ENCODE results near the gene PRRT3. TPM values are rescaled to one million over a fixed set of nuclear protein-coding genes. Genes with fewer than 3 reads are reported as not detected.

PRRT3 gene
- total RNA-seq, 3 donors from 2014 or later, result 0.64 to 2.8 (median 2.0) TPM

- Histone ChIP-seq H3K36me3 (no peaks in the 10 kb centered on the region), H3K4me3 (no peak overlapping the region), H3K27me3 (no peaks in the 10 kb centered on the region), H3K4me1 (peaks cover 0 to 6% of the 10 kb centered on the region in 2 donors), H3K9me3 (no peaks in the 10 kb centered on the region), H3K27ac (no peak overlapping the region)
- no peak for DNase-seq (ENCODE audit: low spot score in 2 of 2)
- TF ChIP-seq CTCF (IDR thresholded peaks at IDR 0.05) (no peak), POLR2AphosphoS5 (IDR thresholded peaks at IDR 0.05) (no peak), POLR2A (IDR thresholded peaks at IDR 0.05) (no peak)
- intact Hi-C loops (cut with DNase I; ENCODE audit: low total_unique reads), result loop anchor here (10.0 kb wide), 1 partner anchor 104 kb away; the partner anchor contains the start of gene RPUSD3
These were observed 3.6 kb downstream of the PRRT3 start for GRCh38 chr3:9948586-9948985.

GRCh38 chr3:9947025-9947995 lies 4.9 kb downstream of the PRRT3 start:
- TF ChIP-seq POLR2A (IDR thresholded peaks at IDR 0.05) (no peak), POLR2AphosphoS5 (IDR thresholded peaks at IDR 0.05) (peak in 1 of 3 donors; percentile 27), CTCF (IDR thresholded peaks at IDR 0.05) (peak; percentile 27 to 54 (median 46))
- H3K4me3 ChIP-seq, result peak overlapping the region; percentile 62 to 78 (median 62)
- peaks cover 0 to 6% of the 10 kb centered on the region in 2 donors for H3K4me1 ChIP-seq
- peak; percentile 47 to 69 for DNase-seq (ENCODE audit: low spot score in 2 of 2)
- H3K27ac ChIP-seq, result peak overlapping the region; percentile 82 to 93
- H3K36me3 ChIP-seq, result no peaks in the 10 kb centered on the region
- H3K27me3 ChIP-seq, result no peaks in the 10 kb centered on the region
- H3K9me3 ChIP-seq, result no peaks in the 10 kb centered on the region
- intact Hi-C loops (cut with DNase I; ENCODE audit: low total_unique reads), result loop anchor here (10.0 kb wide), 1 partner anchor 103 kb away; the partner anchor contains the start of gene RPUSD3

GRCh38 chr3:9946112-9947024 lies 5.8 kb downstream of the PRRT3 start:
- Histone ChIP-seq H3K27ac (peak overlapping the region; percentile 82 to 93), H3K36me3 (no peaks in the 10 kb centered on the region)
- DNase-seq (ENCODE audit: low spot score in 2 of 2), result peak; percentile 83 to 87

DNA sequence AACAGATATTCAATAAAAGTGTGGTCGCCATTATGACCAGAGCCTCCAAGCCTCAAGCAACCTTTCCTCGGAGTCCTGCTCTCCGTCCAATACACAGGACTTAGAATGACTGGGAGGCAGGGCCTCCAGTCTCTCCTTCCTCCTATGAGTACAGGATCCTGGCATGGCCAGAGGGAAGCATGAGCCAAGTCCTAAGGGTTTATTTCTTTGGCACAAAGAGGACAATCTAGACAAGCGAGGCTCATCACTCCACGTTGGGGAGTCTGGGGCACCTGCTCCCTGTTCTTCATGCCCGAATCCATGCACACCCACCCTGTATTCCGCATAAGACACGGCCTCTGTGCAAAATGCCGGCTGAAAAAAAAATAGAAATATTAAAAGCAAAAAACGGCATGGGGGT lies 6.8 kb downstream of the PRRT3 start:
- DNase-seq (ENCODE audit: low spot score in 2 of 2), result no peak
- Histone ChIP-seq H3K27me3 (no peaks in the 10 kb centered on the region), H3K9me3 (no peaks in the 10 kb centered on the region), H3K36me3 (no peaks in the 10 kb centered on the region), H3K4me3 (no peak overlapping the region), H3K27ac (no peak overlapping the region), H3K4me1 (peaks cover 0 to 6% of the 10 kb centered on the region in 2 donors)
- no peak for TF ChIP-seq POLR2A (IDR thresholded peaks at IDR 0.05)
- no peak for TF ChIP-seq CTCF (IDR thresholded peaks at IDR 0.05)
- TF ChIP-seq POLR2AphosphoS5 (IDR thresholded peaks at IDR 0.05), result no peak
- intact Hi-C loops (cut with DNase I; ENCODE audit: low total_unique reads), result loop anchor here (10.0 kb wide), 1 partner anchor 101 kb away; the partner anchor contains the start of gene RPUSD3

More at GRCh38 chr3:9946112-9947024, 5.8 kb downstream of the PRRT3 start:
- H3K9me3 ChIP-seq, result no peaks in the 10 kb centered on the region
- no peaks in the 10 kb centered on the region for H3K27me3 ChIP-seq
- peaks cover 0 to 6% of the 10 kb centered on the region in 2 donors for H3K4me1 ChIP-seq
- TF ChIP-seq POLR2AphosphoS5 (IDR thresholded peaks at IDR 0.05) (peak in 2 of 3 donors; percentile 18 to 35), POLR2A (IDR thresholded peaks at IDR 0.05) (no peak), CTCF (IDR thresholded peaks at IDR 0.05) (peak; percentile 35 to 65 (median 47))
- intact Hi-C loops (cut with DNase I; ENCODE audit: low total_unique reads), result loop anchor here (10.0 kb wide), 1 partner anchor 102 kb away; the partner anchor contains the start of gene RPUSD3
- H3K4me3 ChIP-seq, result peak overlapping the region; percentile 62 to 78 (median 62)

All from breast epithelium (tissue), 4 donors.